DMS 273 (cell line): ENCODE data around the gene TUBA8.
"Not testable (repeated sequence)": the region's sequence is repeated elsewhere in the genome, so short reads cannot be mapped to it uniquely, and the experiment has no call there.

Source experiments
- DNase-seq: peaks from one replicate; lab custom pipeline; 2025; ENCODE audit not compliant: unreplicated experiment; lab: John Stamatoyannopoulos, UW

The TUBA8 gene

GRCh38 chr22:18104566-18104965 is 6.0 kb upstream of the TUBA8 start:
- DNase-seq, result peak; percentile 7

- not testable (repeated sequence) for DNase-seq
Observed at GRCh38 chr22:18105981-18106380, 4.6 kb upstream of the TUBA8 start.

- not testable (repeated sequence) for DNase-seq
Observed at GRCh38 chr22:18106550-18107341, 3.9 kb upstream of the TUBA8 start.

- DNase-seq, result no peak
Observed at GRCh38 chr22:18108187-18108586, 2.4 kb upstream of the TUBA8 start.

GRCh38 chr22:18109410-18110193 is 1.0 kb upstream of the TUBA8 start:
- DNase-seq, result peak; percentile 26

GRCh38 chr22:18110954-18111758 is 547 bp downstream of the TUBA8 start:
- no peak for DNase-seq

GRCh38 chr22:18111759-18112330 is 1.2 kb downstream of the TUBA8 start:
- no peak for DNase-seq

GRCh38 chr22:18112440-18112839 is 1.8 kb downstream of the TUBA8 start:
- DNase-seq, result no peak

GRCh38 chr22:18113680-18114394 is 3.2 kb downstream of the TUBA8 start:
- DNase-seq, result no peak

- no peak for DNase-seq
Observed at GRCh38 chr22:18114495-18114894, 3.9 kb downstream of the TUBA8 start.

GRCh38 chr22:18114976-18115652 is 4.5 kb downstream of the TUBA8 start:
- no peak for DNase-seq

GRCh38 chr22:18115906-18116371 is 5.3 kb downstream of the TUBA8 start:
- DNase-seq, result no peak

GRCh38 chr22:18116634-18117033 is 6.0 kb downstream of the TUBA8 start:
- no peak for DNase-seq

GRCh38 chr22:18118345-18118915 is 7.8 kb downstream of the TUBA8 start:
- no peak for DNase-seq

GRCh38 chr22:18119409-18120110 is 9.0 kb downstream of the TUBA8 start:
- DNase-seq, result no peak

- no peak for DNase-seq
Observed at GRCh38 chr22:18120857-18121256, 10.2 kb downstream of the TUBA8 start.

GRCh38 chr22:18121506-18121905 is 10.9 kb downstream of the TUBA8 start:
- DNase-seq, result no peak

GRCh38 chr22:18121954-18122554 is 11.4 kb downstream of the TUBA8 start:
- no peak for DNase-seq
